Fibroblast of pulmonary artery (primary cell): ENCODE data around the gene BANP.
"Not testable (repeated sequence)": the region's sequence is repeated elsewhere in the genome, so short reads cannot be mapped to it uniquely, and the experiment has no call there.

Experiments used
- DNase-seq: peaks from one replicate; pipeline ENCODE4 v3.0.0-alpha.2; 2010; ENCODE audit warnings: low read depth
- H3K4me3 ChIP-seq: replicated peaks from 2 replicates; pipeline ENCODE4 v1.5.1; 2011; ENCODE audit warnings: low read depth, mild to moderate bottlenecking, control low read depth, low read length, moderate library complexity
- TF ChIP-seq, protein P1 (sequence below): IDR thresholded peaks from 2 replicates; pipeline ENCODE4 v1.5.1; 2011; ENCODE audit warnings: mild to moderate bottlenecking, control low read depth, low read length, inconsistent platforms; ENCODE audit errors: missing control alignments

The BANP gene

DNA sequence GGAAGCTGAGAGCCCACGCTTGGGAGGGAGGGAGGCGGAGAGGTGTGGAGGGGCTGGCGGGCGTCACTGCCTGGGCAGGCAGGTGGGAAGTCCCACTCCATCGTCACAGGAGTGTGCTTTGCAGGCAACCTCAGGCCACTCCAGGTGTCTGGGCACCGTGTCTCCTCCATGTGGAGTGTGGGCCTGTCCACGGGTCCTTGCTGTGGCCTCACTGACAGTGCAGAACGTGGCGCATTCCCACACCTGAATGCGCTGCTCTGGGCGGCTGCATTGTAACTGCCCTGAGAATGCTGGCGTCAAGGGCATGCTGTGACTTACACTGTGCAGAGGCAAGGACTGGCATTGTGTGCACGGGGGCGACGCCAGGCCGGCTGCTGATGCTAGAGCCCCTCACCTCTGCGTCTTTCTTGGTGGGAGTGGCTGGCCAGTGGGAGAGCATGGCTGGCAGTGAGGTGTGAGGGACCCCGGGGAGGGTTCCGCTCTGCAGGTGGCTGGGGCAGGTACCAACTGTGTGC lies 66.4 kb downstream of the BANP start:
- DNase-seq, result no peak
- no peak overlapping the region for H3K4me3 ChIP-seq
- TF ChIP-seq, protein P1, sequence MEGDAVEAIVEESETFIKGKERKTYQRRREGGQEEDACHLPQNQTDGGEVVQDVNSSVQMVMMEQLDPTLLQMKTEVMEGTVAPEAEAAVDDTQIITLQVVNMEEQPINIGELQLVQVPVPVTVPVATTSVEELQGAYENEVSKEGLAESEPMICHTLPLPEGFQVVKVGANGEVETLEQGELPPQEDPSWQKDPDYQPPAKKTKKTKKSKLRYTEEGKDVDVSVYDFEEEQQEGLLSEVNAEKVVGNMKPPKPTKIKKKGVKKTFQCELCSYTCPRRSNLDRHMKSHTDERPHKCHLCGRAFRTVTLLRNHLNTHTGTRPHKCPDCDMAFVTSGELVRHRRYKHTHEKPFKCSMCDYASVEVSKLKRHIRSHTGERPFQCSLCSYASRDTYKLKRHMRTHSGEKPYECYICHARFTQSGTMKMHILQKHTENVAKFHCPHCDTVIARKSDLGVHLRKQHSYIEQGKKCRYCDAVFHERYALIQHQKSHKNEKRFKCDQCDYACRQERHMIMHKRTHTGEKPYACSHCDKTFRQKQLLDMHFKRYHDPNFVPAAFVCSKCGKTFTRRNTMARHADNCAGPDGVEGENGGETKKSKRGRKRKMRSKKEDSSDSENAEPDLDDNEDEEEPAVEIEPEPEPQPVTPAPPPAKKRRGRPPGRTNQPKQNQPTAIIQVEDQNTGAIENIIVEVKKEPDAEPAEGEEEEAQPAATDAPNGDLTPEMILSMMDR, result no peak

DNA sequence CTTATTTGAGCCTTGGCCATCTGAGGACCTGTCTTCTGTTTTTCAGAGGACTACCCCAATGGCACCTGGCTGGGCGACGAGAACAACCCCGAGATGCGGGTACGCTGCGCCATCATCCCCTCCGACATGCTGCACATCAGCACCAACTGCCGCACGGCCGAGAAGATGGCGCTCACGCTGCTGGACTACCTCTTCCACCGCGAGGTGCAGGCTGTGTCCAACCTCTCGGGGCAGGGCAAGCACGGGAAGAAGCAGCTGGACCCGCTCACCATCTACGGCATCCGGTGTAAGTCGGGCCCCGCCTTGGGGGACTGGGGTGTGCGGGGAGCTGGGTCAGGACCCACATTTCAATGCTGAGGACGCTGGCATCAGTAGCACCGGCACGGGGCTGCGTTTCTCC lies 67.1 kb downstream of the BANP start:
- DNase-seq, H3K4me3 ChIP-seq: not testable (repeated sequence)

DNA sequence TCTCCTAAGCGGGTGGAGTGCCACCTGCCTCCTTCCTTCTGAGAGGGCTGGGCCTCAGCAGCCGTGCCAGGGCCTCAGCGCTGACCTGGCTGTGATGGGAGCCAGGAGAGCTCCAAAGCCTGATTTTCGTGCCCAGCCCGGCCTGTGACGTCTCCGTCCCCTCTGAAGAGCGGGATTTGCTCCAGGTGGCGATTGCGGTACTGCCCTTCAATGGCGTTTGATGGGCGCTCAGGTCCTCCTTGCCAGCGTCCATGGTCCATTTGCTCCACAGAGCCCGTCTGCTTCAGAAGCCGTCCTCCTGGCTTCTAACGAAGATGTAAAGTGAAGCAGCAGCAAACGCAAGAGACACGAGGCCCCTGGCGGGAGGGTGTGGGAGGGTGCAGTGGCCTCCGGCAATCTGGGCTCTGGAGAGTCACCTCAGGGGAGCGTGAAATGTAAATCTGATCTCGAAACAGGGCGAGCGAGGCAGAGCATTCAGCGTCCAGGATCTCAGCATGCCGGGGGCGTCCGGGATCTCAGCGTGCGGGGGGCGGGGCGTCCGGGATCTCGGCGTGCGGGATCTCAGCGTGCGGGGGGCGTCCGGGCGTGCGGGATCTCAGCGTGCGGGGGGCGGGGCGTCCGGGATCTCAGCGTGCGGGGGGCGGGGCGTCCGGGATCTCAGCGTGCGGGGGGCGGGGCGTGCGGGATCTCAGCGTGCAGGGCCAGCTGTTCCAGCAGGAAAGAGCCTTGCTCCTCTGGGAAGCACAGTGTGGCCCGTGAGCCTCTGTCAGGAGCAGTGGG lies 68.0 kb downstream of the BANP start:
- H3K4me3 ChIP-seq, DNase-seq: not testable (repeated sequence)

DNA sequence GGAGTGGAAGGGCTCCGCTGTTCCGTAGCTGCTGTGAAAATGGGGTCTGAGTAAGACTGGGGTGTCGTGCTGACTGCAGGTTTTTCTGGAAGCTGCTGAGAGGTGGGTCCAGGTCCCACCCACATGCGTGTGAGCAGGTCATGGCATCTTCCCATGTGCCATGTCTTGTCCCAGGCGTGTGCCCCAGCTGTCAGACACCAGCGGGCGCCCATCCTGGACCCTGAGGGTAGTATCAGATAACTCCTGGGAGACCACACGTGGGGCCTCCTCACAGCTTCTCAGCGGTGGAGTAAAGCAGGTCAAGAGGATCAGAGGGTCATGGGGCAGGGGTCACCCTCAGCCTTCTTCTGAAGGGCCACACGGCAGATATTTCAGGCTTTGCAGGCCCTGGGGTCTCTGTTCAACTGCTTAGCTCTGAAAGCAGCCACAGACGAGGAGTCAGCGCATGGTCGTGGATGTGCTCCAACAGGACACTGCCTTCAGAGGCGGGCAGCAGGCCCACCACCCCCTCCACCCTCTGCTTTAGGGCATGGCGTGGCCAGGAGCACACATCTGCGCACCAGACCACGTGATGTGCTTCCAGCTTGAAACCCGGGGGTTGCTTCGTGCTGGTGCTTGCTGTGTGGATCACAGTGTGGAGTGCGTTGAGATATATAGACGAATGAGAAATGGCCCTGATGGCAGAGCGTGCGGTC lies 68.7 kb downstream of the BANP start:
- TF ChIP-seq, protein P1, result no peak
- H3K4me3 ChIP-seq, result no peak overlapping the region
- no peak for DNase-seq

DNA sequence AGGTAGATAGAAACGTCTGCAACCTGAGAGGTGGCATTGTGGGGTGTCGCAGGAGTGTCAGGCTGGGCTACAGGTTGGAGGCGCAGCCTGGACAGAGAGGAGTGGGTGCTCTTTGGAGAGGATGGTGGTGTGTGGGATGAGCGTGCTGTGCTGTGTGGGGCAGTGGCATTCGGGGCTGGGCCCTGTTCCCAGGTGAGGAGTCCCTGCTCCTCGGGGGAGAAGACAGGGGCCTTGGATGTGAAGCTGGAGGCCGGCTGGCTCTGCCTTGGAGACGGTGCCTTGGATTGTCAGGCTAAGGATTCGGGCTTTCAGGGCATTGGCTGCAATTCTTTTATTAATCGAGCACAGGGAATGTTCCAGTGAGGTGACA lies 69.3 kb downstream of the BANP start:
- TF ChIP-seq, protein P1, result no peak
- H3K4me3 ChIP-seq, result no peak overlapping the region
- DNase-seq, result no peak

DNA sequence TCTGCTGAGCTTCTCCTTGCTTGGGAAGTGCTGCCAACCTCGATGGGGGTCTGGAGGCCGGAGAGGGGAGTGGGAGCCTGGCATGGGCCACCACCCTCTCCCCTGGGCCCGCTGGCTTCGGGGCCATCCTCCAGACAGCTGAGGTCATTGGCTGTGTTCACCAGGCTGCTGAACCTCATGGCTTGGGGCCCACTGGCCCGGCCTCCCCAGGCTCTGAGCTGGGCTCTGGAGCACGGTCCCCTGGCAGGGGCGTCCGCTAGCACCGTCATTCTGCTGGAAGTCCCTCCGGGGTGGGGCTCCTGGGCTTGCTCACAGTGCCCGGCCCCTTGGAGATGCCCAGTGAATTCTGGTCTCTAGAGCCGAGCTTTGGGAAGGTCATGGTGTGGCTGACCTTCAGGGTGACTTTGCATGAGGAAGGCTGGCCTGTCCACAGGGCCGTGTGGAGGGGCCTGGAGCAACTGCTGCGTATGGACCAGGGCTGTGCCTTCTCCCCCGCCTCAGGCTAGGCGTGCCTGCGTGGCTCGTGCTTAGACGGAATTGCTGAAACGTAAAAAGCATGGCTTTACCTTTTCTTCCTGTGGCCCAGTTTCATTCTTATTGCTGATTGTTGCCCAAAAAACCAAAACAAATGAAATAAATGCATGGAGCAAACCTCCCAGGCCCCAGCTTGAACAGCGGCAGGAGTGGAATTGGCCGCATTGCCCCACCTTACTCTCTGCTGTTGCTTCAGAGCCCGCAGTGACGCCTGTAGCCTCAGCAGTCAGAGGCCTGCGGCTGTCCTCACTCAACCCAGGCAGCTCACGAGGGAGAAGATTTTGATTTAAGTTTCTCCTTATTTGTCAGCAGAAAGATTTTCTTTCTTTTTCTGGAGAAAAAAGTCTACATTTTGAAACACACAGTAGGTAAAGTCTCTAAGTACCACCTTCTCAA lies 70.1 kb downstream of the BANP start:
- DNase-seq, result not testable (repeated sequence)

DNA sequence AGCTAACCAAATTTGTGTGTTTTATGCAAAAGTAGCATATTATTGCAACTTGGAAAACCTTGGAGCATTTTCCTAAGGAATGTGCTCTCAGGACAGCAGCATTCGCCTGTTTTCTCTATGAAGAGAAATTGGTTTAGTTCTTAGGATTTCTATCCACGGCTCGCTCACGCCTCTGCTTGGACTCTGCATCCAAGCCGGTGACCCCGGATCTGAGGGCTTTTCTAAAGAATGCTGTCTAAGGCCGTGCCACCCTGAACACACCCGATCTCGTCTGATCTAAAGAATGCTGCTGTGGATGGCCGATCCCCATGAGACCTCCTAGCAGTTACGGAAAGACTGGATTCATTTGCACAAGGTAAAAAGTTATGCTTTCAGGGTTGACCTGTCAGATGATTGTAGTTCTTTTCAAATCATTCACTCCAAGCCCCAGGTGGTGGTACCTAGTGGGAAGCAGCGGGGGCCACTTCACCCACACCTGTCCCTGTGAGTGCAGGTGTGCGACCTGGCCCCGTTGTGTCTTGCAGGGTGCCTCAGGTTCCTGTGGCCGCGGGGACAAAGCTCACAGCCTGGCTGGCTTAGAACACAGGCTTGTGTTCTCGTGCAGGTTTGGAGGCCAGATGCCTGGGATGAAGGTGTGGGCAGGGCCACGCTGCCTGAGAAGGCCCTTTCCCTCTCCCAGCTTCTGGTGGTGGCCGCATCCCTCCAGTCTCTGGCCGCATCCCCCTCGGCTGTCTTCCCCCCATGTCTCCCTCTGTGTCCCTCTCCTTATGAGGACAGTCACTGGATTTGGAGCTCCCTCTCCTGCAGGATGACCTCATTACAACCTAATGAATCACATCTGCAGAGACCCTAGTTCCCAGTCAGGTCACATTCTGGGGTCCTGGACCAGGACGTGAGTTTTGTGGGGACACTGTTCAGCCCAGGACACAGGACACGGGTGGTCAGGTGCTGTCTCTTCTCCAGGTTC lies 71.1 kb downstream of the BANP start:
- TF ChIP-seq, protein P1, result no peak
- no peak for DNase-seq
- no peak overlapping the region for H3K4me3 ChIP-seq

More for the DNA sequence above, 70.1 kb downstream of the BANP start:
- not testable (repeated sequence) for H3K4me3 ChIP-seq
